Mononuclear cell (primary cell): ENCODE measurements around the gene CTTNBP2NL. TPM values are rescaled to one million over a fixed set of nuclear protein-coding genes. Genes with fewer than 3 reads are reported as not detected.
"Not testable (repeated sequence)": the region's sequence is repeated elsewhere in the genome, so short reads cannot be mapped to it uniquely, and the experiment has no call there.

Source experiments
- H3K27me3 ChIP-seq: 2 replicates; pipeline ENCODE4 v1.6.0; 2011; ENCODE audit warnings: low read length, control low read depth; ENCODE audit not compliant: insufficient read depth
- H3K4me1 ChIP-seq: 2 replicates; pipeline ENCODE4 v1.5.1; 2011; ENCODE audit warnings: mild to moderate bottlenecking, low read length, control low read depth; ENCODE audit not compliant: insufficient read depth
- H3K4me3 ChIP-seq: 2 replicates; pipeline ENCODE4 v1.5.1; 2011; ENCODE audit warnings: mild to moderate bottlenecking, low read length, moderate library complexity
- H3K9me3 ChIP-seq: 2 replicates; pipeline ENCODE4 v1.5.1; 2011; ENCODE audit warnings: low read depth, mild to moderate bottlenecking, control low read depth, low read length
- total RNA-seq: library from RNA; depleted of rRNA; stranded (reverse); fragments of >200 nt; gene quantifications from one replicate; pipeline ENCODE4 v1.2.3, GENCODE V29; 2012

The CTTNBP2NL gene
- total RNA-seq, 1 donor: 0.63 TPM

GRCh38 chr1:112457241-112457640 is 61.2 kb downstream of the CTTNBP2NL start:
- no peak overlapping the region for H3K4me3 ChIP-seq
- no peaks in the 10 kb centered on the region for H3K9me3 ChIP-seq
- H3K27me3 ChIP-seq: peaks cover 4% of the 10 kb centered on the region
- H3K4me1 ChIP-seq: no peaks in the 10 kb centered on the region

- Histone ChIP-seq H3K4me3 (no peak overlapping the region), H3K4me1 (no peaks in the 10 kb centered on the region), H3K27me3 (peaks cover 4% of the 10 kb centered on the region), H3K9me3 (no peaks in the 10 kb centered on the region)
Measured at GRCh38 chr1:112457955-112458354, 61.9 kb downstream of the CTTNBP2NL start.

GRCh38 chr1:112458756-112459155 is 62.7 kb downstream of the CTTNBP2NL start:
- Histone ChIP-seq H3K27me3 (peaks cover 4% of the 10 kb centered on the region), H3K4me3 (no peak overlapping the region), H3K9me3 (no peaks in the 10 kb centered on the region), H3K4me1 (no peaks in the 10 kb centered on the region)

- H3K4me1 ChIP-seq: no peaks in the 10 kb centered on the region
- peaks cover 4% of the 10 kb centered on the region for H3K27me3 ChIP-seq
- no peak overlapping the region for H3K4me3 ChIP-seq
- no peaks in the 10 kb centered on the region for H3K9me3 ChIP-seq
Measured at GRCh38 chr1:112460615-112461014, 64.6 kb downstream of the CTTNBP2NL start.

GRCh38 chr1:112461200-112461871 is 65.3 kb downstream of the CTTNBP2NL start:
- no peak overlapping the region for H3K4me3 ChIP-seq
- peaks cover 4% of the 10 kb centered on the region for H3K27me3 ChIP-seq
- peaks cover 5% of the 10 kb centered on the region for H3K4me1 ChIP-seq
- H3K9me3 ChIP-seq: no peaks in the 10 kb centered on the region

GRCh38 chr1:112462953-112463279 is 66.9 kb downstream of the CTTNBP2NL start:
- Histone ChIP-seq H3K4me1 (peaks cover 11% of the 10 kb centered on the region), H3K4me3 (no peak overlapping the region), H3K9me3 (no peaks in the 10 kb centered on the region), H3K27me3 (peaks cover 4% of the 10 kb centered on the region)

GRCh38 chr1:112464501-112464900 is 68.5 kb downstream of the CTTNBP2NL start:
- peaks cover 11% of the 10 kb centered on the region for H3K4me1 ChIP-seq
- H3K4me3 ChIP-seq: no peak overlapping the region
- H3K27me3 ChIP-seq: peaks cover 4% of the 10 kb centered on the region
- no peaks in the 10 kb centered on the region for H3K9me3 ChIP-seq

- peaks cover 11% of the 10 kb centered on the region for H3K4me1 ChIP-seq
- peaks cover 4% of the 10 kb centered on the region for H3K27me3 ChIP-seq
- H3K9me3 ChIP-seq: no peaks in the 10 kb centered on the region
- H3K4me3 ChIP-seq: no peak overlapping the region
Measured at GRCh38 chr1:112465122-112465521, 69.1 kb downstream of the CTTNBP2NL start.

GRCh38 chr1:112466078-112466660 is 70.2 kb downstream of the CTTNBP2NL start:
- Histone ChIP-seq H3K4me3 (no peak overlapping the region), H3K9me3 (no peaks in the 10 kb centered on the region), H3K27me3 (peaks cover 4% of the 10 kb centered on the region), H3K4me1 (peaks cover 11% of the 10 kb centered on the region)

GRCh38 chr1:112470324-112470723 is 74.3 kb downstream of the CTTNBP2NL start:
- not testable (repeated sequence) for H3K27me3 ChIP-seq

GRCh38 chr1:112470966-112471365 is 75.0 kb downstream of the CTTNBP2NL start:
- H3K9me3 ChIP-seq: no peaks in the 10 kb centered on the region
- H3K27me3 ChIP-seq: peaks cover under 1% of the 10 kb centered on the region
- peaks cover 8% of the 10 kb centered on the region for H3K4me1 ChIP-seq
- no peak overlapping the region for H3K4me3 ChIP-seq

More at GRCh38 chr1:112470324-112470723, 74.3 kb downstream of the CTTNBP2NL start:
- peaks cover 11% of the 10 kb centered on the region for H3K4me1 ChIP-seq
- not testable (repeated sequence) for H3K9me3 ChIP-seq, H3K4me3 ChIP-seq

- no peak overlapping the region for H3K4me3 ChIP-seq
- H3K9me3 ChIP-seq: peaks cover 6% of the 10 kb centered on the region
- H3K27me3 ChIP-seq: peaks cover 3% of the 10 kb centered on the region
- peaks cover under 1% of the 10 kb centered on the region for H3K4me1 ChIP-seq
Measured at GRCh38 chr1:112472142-112472541, 76.1 kb downstream of the CTTNBP2NL start.

GRCh38 chr1:112477550-112477949 is 81.5 kb downstream of the CTTNBP2NL start:
- Histone ChIP-seq H3K9me3 (peaks cover 15% of the 10 kb centered on the region), H3K27me3 (peaks cover 3% of the 10 kb centered on the region), H3K4me3 (no peak overlapping the region), H3K4me1 (no peaks in the 10 kb centered on the region)

GRCh38 chr1:112478314-112478713 is 82.3 kb downstream of the CTTNBP2NL start:
- Histone ChIP-seq H3K9me3 (peaks cover 15% of the 10 kb centered on the region), H3K27me3 (peaks cover 3% of the 10 kb centered on the region), H3K4me3 (no peak overlapping the region), H3K4me1 (no peaks in the 10 kb centered on the region)

GRCh38 chr1:112486063-112486462 is 90.0 kb downstream of the CTTNBP2NL start:
- H3K9me3 ChIP-seq, H3K4me1 ChIP-seq, H3K27me3 ChIP-seq, H3K4me3 ChIP-seq: not testable (repeated sequence)

- H3K4me1 ChIP-seq, H3K27me3 ChIP-seq, H3K9me3 ChIP-seq, H3K4me3 ChIP-seq: not testable (repeated sequence)
Measured at GRCh38 chr1:112487686-112488085, 91.7 kb downstream of the CTTNBP2NL start.
